Neuronal stem cell (in vitro differentiated cells): ENCODE data around the gene BCAN.

Source experiments
- DNase-seq: peaks from one replicate; pipeline ENCODE4 v3.0.0-alpha.2; 2013; ENCODE audit warnings: low spot score
- H2AFZ ChIP-seq: one replicate; pipeline ENCODE4 v1.6.1; 2013; ENCODE audit warnings: mild to moderate bottlenecking, low read length, inconsistent platforms
- H2AK5ac ChIP-seq: 2 replicates; pipeline ENCODE4 v1.6.1; 2013; ENCODE audit warnings: low read depth, mild to moderate bottlenecking, inconsistent platforms, low read length, moderate library complexity, mixed read lengths
- H2BK120ac ChIP-seq: 2 replicates; pipeline ENCODE4 v1.6.1; 2013; ENCODE audit warnings: low read depth, mild to moderate bottlenecking, inconsistent platforms, low read length, moderate library complexity, mixed read lengths
- H2BK12ac ChIP-seq: one replicate; pipeline ENCODE4 v1.6.1; 2013; ENCODE audit warnings: low read length, inconsistent platforms
- H2BK15ac ChIP-seq: 2 replicates; pipeline ENCODE4 v1.6.1; 2013; ENCODE audit warnings: mild to moderate bottlenecking, low read length, inconsistent platforms, mixed read lengths
- H2BK5ac ChIP-seq: one replicate; pipeline ENCODE4 v1.6.1; 2013; ENCODE audit warnings: inconsistent platforms, mild to moderate bottlenecking, low read length, moderate library complexity
- H3K14ac ChIP-seq: one replicate; pipeline ENCODE4 v1.6.1; 2013; ENCODE audit warnings: low read length, inconsistent platforms
- H3K18ac ChIP-seq: 2 replicates; pipeline ENCODE4 v1.6.1; 2013; ENCODE audit warnings: low read length, inconsistent platforms
- H3K23ac ChIP-seq: 2 replicates; pipeline ENCODE4 v1.6.1; 2013; ENCODE audit warnings: low read depth, mild to moderate bottlenecking, mixed read lengths, low read length, inconsistent platforms; ENCODE audit not compliant: poor library complexity
- H3K27ac ChIP-seq: replicated peaks from 3 replicates; pipeline ENCODE4 v1.5.1; 2013; ENCODE audit warnings: low read length, inconsistent platforms
- H3K27me3 ChIP-seq, 3 experiments: 2 replicates each; pipeline ENCODE4 v1.6.1; 2013; ENCODE audit warnings: low read length in 3 of 3, mild to moderate bottlenecking in 2 of 3, inconsistent platforms in 1 of 3, low read depth in 1 of 3, mixed read lengths in 1 of 3, moderate library complexity in 1 of 3; ENCODE audit not compliant: control insufficient read depth in 3 of 3, insufficient read depth in 3 of 3
- H3K36me3 ChIP-seq, 2 donors: replicated peaks in 1 of 2; 2 replicates each; pipeline ENCODE4 v1.6.1; 2013; ENCODE audit warnings: low read length in 2 of 2; ENCODE audit not compliant: control insufficient read depth in 2 of 2, insufficient read depth in 2 of 2
- H3K4ac ChIP-seq: 2 replicates; pipeline ENCODE4 v1.6.1; 2013; ENCODE audit warnings: inconsistent platforms, mild to moderate bottlenecking, low read length, moderate library complexity
- H3K4me1 ChIP-seq, 2 donors: 1 replicate in 1 of 2; 2 replicates in 1 of 2; pipeline ENCODE4 v1.6.1; 2013; ENCODE audit warnings: low read length in 2 of 2, low read depth in 1 of 2; ENCODE audit not compliant: control insufficient read depth in 2 of 2, insufficient read depth in 1 of 2
- H3K4me2 ChIP-seq: one replicate; pipeline ENCODE4 v1.6.1; 2013; ENCODE audit warnings: mild to moderate bottlenecking, low read length, inconsistent platforms; ENCODE audit not compliant: insufficient read depth, poor library complexity, severe bottlenecking
- H3K4me3 ChIP-seq, 2 donors: 2 replicates each; pipeline ENCODE4 v1.5.1; 2013; ENCODE audit warnings: low read length in 2 of 2, mild to moderate bottlenecking in 2 of 2, inconsistent platforms in 1 of 2, moderate library complexity in 1 of 2
- H3K79me1 ChIP-seq: one replicate; pipeline ENCODE4 v1.6.1; 2013; ENCODE audit warnings: low read depth, mild to moderate bottlenecking, inconsistent platforms, low read length, moderate library complexity
- H3K9ac ChIP-seq: one replicate; pipeline ENCODE4 v1.6.1; 2013; ENCODE audit warnings: mild to moderate bottlenecking, low read depth, low read length, inconsistent platforms; ENCODE audit not compliant: poor library complexity
- H3K9me3 ChIP-seq, 2 donors: replicated peaks in 1 of 2; 2 replicates each; pipeline versions ENCODE3 to v1.6.1; 2013; ENCODE audit warnings: low read length in 2 of 2, mild to moderate bottlenecking in 2 of 2, inconsistent platforms in 1 of 2, low read depth in 1 of 2, mixed read lengths in 1 of 2, moderate library complexity in 1 of 2; ENCODE audit not compliant: control insufficient read depth in 2 of 2, insufficient read depth in 1 of 2
- H4K8ac ChIP-seq: one replicate; pipeline ENCODE4 v1.6.1; 2013; ENCODE audit warnings: low read depth, mild to moderate bottlenecking, inconsistent platforms, low read length, moderate library complexity
- H4K91ac ChIP-seq: one replicate; pipeline ENCODE4 v1.6.1; 2013; ENCODE audit warnings: low read length, low read depth, mild to moderate bottlenecking, inconsistent platforms; ENCODE audit not compliant: poor library complexity
- WGBS, 2 donors: extraction: QIAGEN DNeasy Blood & Tissue Kit; methylation state at CpG; one replicate each; pipeline ENCODE4 v1.1.7; 2013; ENCODE audit warnings: missing lambda C conversion rate in 2 of 2, mixed read lengths in 1 of 2; ENCODE audit not compliant: insufficient read length in 2 of 2, insufficient replicate concordance in 1 of 2; ENCODE audit errors: extremely low coverage in 2 of 2; 5-methylcytosine and 5-hydroxymethylcytosine counted together

The BCAN gene

DNA sequence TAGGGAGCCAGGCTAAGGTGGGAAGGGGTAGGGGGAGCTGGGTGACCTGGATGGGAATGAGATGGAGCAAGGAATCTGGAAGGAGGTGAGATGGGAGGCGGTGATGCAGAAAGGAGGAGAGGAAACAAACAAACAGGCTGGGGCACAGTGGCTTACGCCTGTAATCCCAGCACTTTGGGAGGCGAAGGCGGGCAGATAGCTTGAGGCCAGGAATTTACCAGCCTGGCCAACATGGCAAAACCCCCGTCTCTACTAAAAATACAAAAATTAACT, 52.7 kb downstream of the BCAN start:
- H3K27ac ChIP-seq: no peak overlapping the region
- no CpG with 5 or more reads among the region's 5 CpGs for WGBS, 2 donors

DNA sequence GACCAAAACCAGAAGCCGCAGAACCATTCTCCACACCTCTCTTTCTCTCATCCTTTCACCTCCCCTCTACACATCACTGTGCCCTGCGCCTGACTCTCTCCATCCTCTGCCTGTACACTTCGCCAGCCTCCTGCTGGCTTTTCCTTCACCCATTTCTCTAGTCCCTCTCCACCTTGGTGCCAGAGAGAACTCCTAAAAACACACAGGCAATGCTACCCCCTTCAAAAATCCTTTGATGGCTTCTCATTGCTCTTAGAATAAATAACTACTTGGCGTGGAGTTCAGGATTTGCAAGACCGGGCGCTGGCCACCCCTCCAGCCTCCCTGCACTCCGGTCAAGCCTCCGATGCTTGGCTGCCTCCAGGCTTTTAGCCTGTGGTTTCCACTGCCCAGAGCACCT, 54.8 kb downstream of the BCAN start:
- Histone ChIP-seq H2AFZ (no peak overlapping the region), H3K27ac (no peak overlapping the region), H3K4me3 (no peak overlapping the region), H3K23ac (no peak overlapping the region), H4K8ac (no peak overlapping the region), H2BK5ac (no peak overlapping the region), H3K79me1 (peaks cover 3% of the 10 kb centered on the region), H3K4ac (no peak overlapping the region), H3K18ac (no peak overlapping the region), H3K9ac (no peak overlapping the region), H3K27me3 (peaks cover 0 to 4% (median 0%) of the 10 kb centered on the region in 3 experiments), H4K91ac (no peak overlapping the region), H3K14ac (no peak overlapping the region), H3K36me3 (peaks cover 26% of the 10 kb centered on the region in 2 donors), H2BK12ac (no peak overlapping the region), H2BK15ac (no peak overlapping the region), H3K4me2 (no peak overlapping the region), H3K4me1 (peaks cover 27 to 34% of the 10 kb centered on the region in 2 donors), H2BK120ac (no peak overlapping the region), H3K9me3 (no peaks in the 10 kb centered on the region), H2AK5ac (no peak overlapping the region)
- no CpG with 5 or more reads among the region's 8 CpGs for WGBS, 2 donors
- no peak for DNase-seq

More for the DNA sequence above, 52.7 kb downstream of the BCAN start:
- Histone ChIP-seq H4K8ac (no peak overlapping the region), H2BK12ac (no peak overlapping the region), H3K79me1 (no peaks in the 10 kb centered on the region), H2BK5ac (peak overlapping the region; percentile 63), H3K14ac (no peak overlapping the region), H3K4me2 (no peak overlapping the region), H4K91ac (no peak overlapping the region), H3K18ac (peak overlapping the region; percentile 33), H2AFZ (peak overlapping the region; percentile 27), H3K4me3 (no peak overlapping the region), H2BK15ac (peak overlapping the region; percentile 38), H3K36me3 (peaks cover 11 to 12% of the 10 kb centered on the region in 2 donors), H3K9ac (no peak overlapping the region), H3K4me1 (peaks cover 47 to 56% of the 10 kb centered on the region in 2 donors), H2AK5ac (peak overlapping the region; percentile 82), H3K23ac (no peak overlapping the region), H3K9me3 (no peaks in the 10 kb centered on the region), H3K4ac (no peak overlapping the region), H3K27me3 (peaks cover 0 to 18% (median 0%) of the 10 kb centered on the region in 3 experiments), H2BK120ac (peak overlapping the region; percentile 3)
- no peak for DNase-seq

DNA sequence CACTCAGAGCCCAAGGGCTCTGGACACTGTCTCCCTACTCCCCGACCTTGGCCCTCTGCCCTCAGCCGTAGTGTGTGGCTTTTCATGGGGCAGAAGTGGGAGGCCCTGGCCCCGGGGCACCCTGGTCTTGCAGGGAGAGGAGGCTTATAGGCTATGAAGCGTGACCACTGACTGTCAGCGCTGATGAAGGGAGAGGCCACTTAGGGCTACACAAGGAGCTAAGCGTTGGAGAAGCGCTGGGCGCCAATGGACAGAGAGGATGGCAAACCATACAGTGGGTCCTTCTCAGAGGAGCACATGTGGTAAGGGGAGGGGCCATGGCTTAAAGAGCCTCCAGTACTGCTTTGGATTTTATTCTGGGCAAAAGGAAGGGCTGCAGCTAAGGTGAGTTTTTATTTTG, 55.6 kb downstream of the BCAN start:
- Histone ChIP-seq H2AK5ac (no peak overlapping the region), H3K36me3 (peaks cover 26% of the 10 kb centered on the region in 2 donors), H4K91ac (no peak overlapping the region), H2BK15ac (no peak overlapping the region), H3K4me3 (no peak overlapping the region), H3K14ac (no peak overlapping the region), H3K27me3 (peaks cover 0 to under 1% (median 0%) of the 10 kb centered on the region in 3 experiments), H3K4me2 (no peak overlapping the region), H2BK12ac (no peak overlapping the region), H3K27ac (no peak overlapping the region), H3K79me1 (peaks cover 3% of the 10 kb centered on the region), H3K18ac (peak overlapping the region; percentile 72), H2BK120ac (no peak overlapping the region), H4K8ac (no peak overlapping the region), H2BK5ac (no peak overlapping the region), H3K9me3 (no peaks in the 10 kb centered on the region), H2AFZ (no peak overlapping the region), H3K4ac (no peak overlapping the region), H3K23ac (no peak overlapping the region), H3K4me1 (peaks cover 20 to 27% of the 10 kb centered on the region in 2 donors), H3K9ac (no peak overlapping the region)
- WGBS, 2 donors: no CpG with 5 or more reads among the region's 8 CpGs
- DNase-seq: no peak

- H2BK15ac ChIP-seq: no peak overlapping the region
- H2AFZ ChIP-seq: no peak overlapping the region
- no peak overlapping the region for H3K4me3 ChIP-seq
- H3K18ac ChIP-seq: no peak overlapping the region
- peaks cover 26% of the 10 kb centered on the region in 2 donors for H3K36me3 ChIP-seq
- H3K27ac ChIP-seq: no peak overlapping the region
- peaks cover 6% of the 10 kb centered on the region for H3K79me1 ChIP-seq
- no peak overlapping the region for H2BK120ac ChIP-seq
- H3K9ac ChIP-seq: no peak overlapping the region
- no peaks in the 10 kb centered on the region for H3K9me3 ChIP-seq
- no peak overlapping the region for H2BK5ac ChIP-seq
- peaks cover 18 to 20% of the 10 kb centered on the region in 2 donors for H3K4me1 ChIP-seq
- H4K8ac ChIP-seq: no peak overlapping the region
- no peak overlapping the region for H3K4me2 ChIP-seq
- no peak overlapping the region for H3K14ac ChIP-seq
- no peak for DNase-seq
- H2BK12ac ChIP-seq: no peak overlapping the region
- H3K23ac ChIP-seq: no peak overlapping the region
- no peaks in the 10 kb centered on the region for H3K27me3 ChIP-seq
- no peak overlapping the region for H4K91ac ChIP-seq
- WGBS, 2 donors: no CpG with 5 or more reads among the region's 1 CpG
- no peak overlapping the region for H2AK5ac ChIP-seq
- H3K4ac ChIP-seq: no peak overlapping the region
Measured at GRCh38 chr1:156698995-156699394, 57.1 kb downstream of the BCAN start.
